NT2/D1 (cell line): ENCODE data around the gene CLCN7.

Experiments
- DNase-seq: peaks from one replicate; pipeline ENCODE4 v3.0.0-alpha.2; 2011; ENCODE audit warnings: low read depth, low spot score
- H3K27me3 ChIP-seq: 2 replicates; pipeline ENCODE4 v1.6.0; 2011; ENCODE audit warnings: mild to moderate bottlenecking; ENCODE audit not compliant: insufficient read length, insufficient read depth
- H3K36me3 ChIP-seq: 2 replicates; pipeline ENCODE4 v1.6.1; 2011; ENCODE audit warnings: mild to moderate bottlenecking, low read length, mixed read lengths; ENCODE audit not compliant: insufficient read depth, insufficient read length
- H3K4me1 ChIP-seq: 2 replicates; pipeline ENCODE4 v1.5.1; 2011; ENCODE audit not compliant: insufficient read depth, insufficient read length
- H3K4me3 ChIP-seq: 2 replicates; pipeline ENCODE4 v1.5.1; 2011; ENCODE audit warnings: low read depth; ENCODE audit not compliant: insufficient read length
- H3K9ac ChIP-seq: 2 replicates; pipeline ENCODE4 v1.6.0; 2011; ENCODE audit warnings: low read depth; ENCODE audit not compliant: insufficient read length
- H3K9me3 ChIP-seq: 2 replicates; pipeline ENCODE4 v1.5.1; 2011; ENCODE audit warnings: mild to moderate bottlenecking, low read length; ENCODE audit not compliant: insufficient read depth
- SUZ12 ChIP-seq: IDR thresholded peaks from 2 replicates; pipeline ENCODE4 v1.6.1; 2011; ENCODE audit not compliant: insufficient read length, insufficient read depth; ENCODE audit errors: extremely low read depth
- YY1 ChIP-seq: IDR thresholded peaks from 2 replicates; pipeline ENCODE4 v1.6.1; 2011; ENCODE audit not compliant: insufficient read length, insufficient read depth
- ZNF274 ChIP-seq: IDR thresholded peaks from 2 replicates; pipeline ENCODE4 v1.6.1; 2011; ENCODE audit warnings: mild to moderate bottlenecking, low read depth, low read length

CLCN7 gene

DNA sequence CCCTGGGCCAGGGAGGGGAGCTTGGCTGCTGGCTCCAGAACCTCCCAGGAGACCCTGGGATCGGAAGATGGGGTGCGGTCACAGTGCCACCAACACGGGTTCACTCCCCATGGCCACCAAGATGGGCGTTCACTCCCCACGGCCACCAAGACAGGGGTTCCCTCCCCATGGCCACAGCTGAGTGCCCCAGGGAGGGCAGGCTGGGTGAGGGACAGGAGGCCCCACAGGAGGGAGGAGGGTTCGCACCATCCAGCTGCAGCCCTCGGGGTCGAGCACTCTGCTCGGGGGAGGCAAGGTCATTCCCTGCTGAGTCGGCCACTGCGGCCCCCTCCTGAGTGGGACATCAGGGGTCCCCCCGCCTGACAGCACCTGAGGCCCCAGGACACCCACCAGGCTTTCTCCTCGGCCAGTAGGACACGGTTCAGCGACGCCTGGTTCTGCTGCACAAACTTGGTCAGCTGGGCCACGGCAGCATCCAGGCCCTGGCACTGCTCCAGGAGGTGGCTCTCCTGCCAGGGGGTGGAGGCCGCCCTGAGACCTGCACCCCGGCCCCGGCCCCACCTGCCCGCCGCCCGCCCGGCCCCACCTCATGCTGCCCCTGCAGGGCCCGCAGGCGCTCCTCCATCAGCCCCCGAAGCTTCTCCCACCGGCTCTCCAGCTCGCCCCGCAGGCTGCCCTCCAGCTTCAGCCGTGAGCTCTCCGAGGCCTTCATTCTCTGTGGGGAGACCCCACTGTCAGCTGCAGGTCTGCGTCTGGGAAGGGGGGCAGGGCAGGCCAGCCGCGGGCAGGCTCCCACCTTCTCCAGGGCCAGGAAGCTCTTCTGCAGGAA lies 36.4 kb downstream of the CLCN7 start:
- Histone ChIP-seq H3K36me3 (no peaks in the 10 kb centered on the region), H3K9ac (no peak overlapping the region), H3K4me1 (peaks cover 10% of the 10 kb centered on the region), H3K4me3 (no peak overlapping the region), H3K27me3 (no peaks in the 10 kb centered on the region), H3K9me3 (no peaks in the 10 kb centered on the region)
- DNase-seq = no peak
- TF ChIP-seq YY1 (no peak), SUZ12 (no peak), ZNF274 (no peak)

DNA sequence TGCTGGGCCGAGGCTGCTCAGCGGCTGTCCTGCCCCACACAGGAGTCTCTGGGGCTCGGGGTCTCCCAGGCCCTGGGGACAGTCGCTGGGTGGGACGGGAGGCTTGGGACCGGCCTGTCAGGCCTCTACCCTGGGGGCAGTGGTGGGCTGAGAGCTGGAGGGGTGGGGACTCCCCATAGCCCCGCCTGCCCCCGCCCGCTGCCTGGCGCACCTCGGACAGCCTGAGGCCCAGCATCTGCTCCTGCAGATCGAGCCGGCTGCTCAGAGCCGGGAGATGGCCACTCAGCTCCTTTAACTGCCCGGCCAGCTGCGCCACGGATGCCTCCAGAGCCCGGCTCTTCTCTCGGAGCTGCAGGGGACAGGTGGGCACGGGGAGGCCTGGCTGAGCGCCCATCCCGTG lies 37.2 kb downstream of the CLCN7 start:
- no peaks in the 10 kb centered on the region for H3K9me3 ChIP-seq
- no peak for DNase-seq
- H3K4me1 ChIP-seq = peaks cover 10% of the 10 kb centered on the region
- TF ChIP-seq YY1 = no peak
- no peak for TF ChIP-seq SUZ12
- TF ChIP-seq ZNF274 = no peak
- H3K9ac ChIP-seq = no peak overlapping the region
- no peaks in the 10 kb centered on the region for H3K36me3 ChIP-seq
- H3K27me3 ChIP-seq = no peaks in the 10 kb centered on the region
- no peak overlapping the region for H3K4me3 ChIP-seq

DNA sequence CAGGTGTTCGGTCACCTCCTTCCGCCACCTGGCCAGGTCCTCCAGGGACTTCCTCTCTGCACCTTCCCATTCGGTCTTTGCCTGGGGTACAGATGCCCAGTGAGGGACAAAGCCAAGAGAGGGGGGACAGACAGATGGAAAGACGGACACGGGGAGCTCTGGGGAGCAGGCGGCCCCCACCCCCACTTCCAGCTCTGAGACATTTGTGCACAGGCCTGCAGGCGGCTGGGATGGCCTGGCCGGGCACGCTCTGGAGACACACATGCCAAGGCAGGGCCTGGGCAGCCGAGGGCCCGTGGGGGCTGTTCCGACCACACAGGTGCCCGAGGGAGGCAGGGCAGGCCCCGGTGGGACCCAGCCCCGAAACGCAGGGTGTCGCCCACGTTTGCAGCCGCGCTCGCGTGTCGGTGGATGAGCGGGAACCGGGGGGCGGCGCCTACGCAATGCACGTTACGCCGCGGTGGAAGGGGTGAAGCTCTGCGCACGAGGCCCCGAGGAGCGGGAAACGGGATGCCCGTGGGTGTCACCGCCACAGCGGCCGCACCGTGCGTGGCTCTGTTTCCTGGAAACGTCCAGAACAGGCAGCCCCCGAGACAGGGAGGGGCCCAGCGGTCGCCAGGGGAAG lies 38.0 kb downstream of the CLCN7 start:
- H3K4me1 ChIP-seq = peaks cover 10% of the 10 kb centered on the region
- TF ChIP-seq SUZ12 (no peak), ZNF274 (no peak), YY1 (no peak)
- H3K9ac ChIP-seq = no peak overlapping the region
- H3K4me3 ChIP-seq = no peak overlapping the region
- no peaks in the 10 kb centered on the region for H3K36me3 ChIP-seq
- no peaks in the 10 kb centered on the region for H3K9me3 ChIP-seq
- DNase-seq = no peak
- H3K27me3 ChIP-seq = no peaks in the 10 kb centered on the region

GRCh38 chr16:1435921-1436697 lies 38.7 kb downstream of the CLCN7 start:
- H3K4me1 ChIP-seq = peaks cover 10% of the 10 kb centered on the region
- H3K36me3 ChIP-seq = no peaks in the 10 kb centered on the region
- no peaks in the 10 kb centered on the region for H3K9me3 ChIP-seq
- H3K4me3 ChIP-seq = no peak overlapping the region
- H3K27me3 ChIP-seq = no peaks in the 10 kb centered on the region
- no peak for DNase-seq
- no peak for TF ChIP-seq ZNF274
- no peak for TF ChIP-seq SUZ12
- TF ChIP-seq YY1 = no peak
- no peak overlapping the region for H3K9ac ChIP-seq

DNA sequence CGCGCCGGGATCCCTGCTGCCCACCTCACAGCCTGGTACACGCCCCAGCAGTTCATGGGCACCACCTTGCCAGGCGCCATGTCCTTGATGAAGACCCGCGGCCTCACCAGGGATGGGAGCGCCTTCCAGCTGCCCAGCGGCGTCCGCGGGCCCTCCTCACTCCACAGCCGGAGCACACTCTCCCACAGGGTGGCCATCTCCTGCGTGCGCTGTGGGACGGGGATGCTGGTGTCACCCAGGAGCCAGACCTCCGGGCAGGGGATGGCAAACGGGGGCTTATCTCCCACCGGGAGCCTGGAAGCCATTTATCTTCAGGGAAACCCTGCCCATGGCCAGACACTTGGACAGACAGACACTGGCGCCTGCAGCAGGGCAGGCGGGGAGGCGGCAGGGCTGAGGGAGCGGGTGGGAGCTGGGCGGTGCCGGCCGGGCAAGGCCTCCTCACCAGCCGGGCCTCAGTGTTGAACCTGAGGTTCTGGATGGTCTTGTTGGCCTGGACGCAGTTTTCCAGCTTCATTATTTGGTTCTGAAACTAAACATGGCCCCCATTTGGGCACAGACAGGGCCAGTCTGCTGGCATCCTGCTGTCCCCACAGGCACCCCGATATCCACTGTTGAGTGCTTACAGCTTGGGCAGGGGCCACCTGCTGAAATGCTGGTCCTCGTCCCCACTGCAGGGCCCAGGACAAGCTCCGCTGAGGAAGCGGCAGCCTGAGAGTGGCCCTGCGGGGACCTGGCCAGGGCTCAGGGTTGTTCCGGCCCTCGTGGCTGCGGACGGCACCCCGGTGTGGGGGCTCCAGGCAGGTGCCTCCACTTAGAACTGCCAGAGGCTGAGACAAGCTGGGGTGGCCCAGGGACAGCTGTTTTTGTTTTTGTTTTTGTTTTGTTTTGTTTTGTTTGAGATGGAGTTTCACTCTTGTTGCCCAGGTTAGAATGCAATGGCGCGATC lies 39.9 kb downstream of the CLCN7 start:
- TF ChIP-seq ZNF274 = no peak
- H3K9me3 ChIP-seq = no peaks in the 10 kb centered on the region
- peaks cover 10% of the 10 kb centered on the region for H3K4me1 ChIP-seq

DNA sequence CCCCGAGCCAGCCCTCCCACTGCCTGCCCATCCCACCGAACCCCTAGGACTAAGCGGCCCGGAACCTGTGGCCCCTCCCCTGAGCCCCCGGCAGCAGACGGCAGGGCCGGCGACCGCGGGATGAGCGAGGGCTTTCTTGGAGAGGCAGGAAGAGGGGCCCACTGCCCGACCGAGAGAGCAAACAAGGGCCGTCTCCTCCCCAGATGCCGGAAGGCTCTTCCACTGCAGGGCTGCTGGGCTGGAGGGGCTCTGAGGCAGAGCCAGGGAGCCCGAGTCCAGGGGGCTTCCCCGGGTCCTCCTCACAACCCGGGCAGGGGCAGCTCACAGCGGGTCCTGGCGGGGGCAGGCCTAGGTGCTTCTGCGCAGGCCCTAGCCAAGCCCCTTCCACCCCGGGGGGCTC lies 41.1 kb downstream of the CLCN7 start:
- no peak overlapping the region for H3K4me3 ChIP-seq
- TF ChIP-seq YY1 (no peak), SUZ12 (no peak), ZNF274 (no peak)
- no peak for DNase-seq
- H3K9me3 ChIP-seq = no peaks in the 10 kb centered on the region
- H3K36me3 ChIP-seq = no peaks in the 10 kb centered on the region
- H3K4me1 ChIP-seq = peaks cover 10% of the 10 kb centered on the region
- H3K27me3 ChIP-seq = no peaks in the 10 kb centered on the region
- H3K9ac ChIP-seq = no peak overlapping the region

More for the DNA sequence above, 39.9 kb downstream of the CLCN7 start:
- Histone ChIP-seq H3K9ac (no peak overlapping the region), H3K36me3 (no peaks in the 10 kb centered on the region), H3K4me3 (no peak overlapping the region), H3K27me3 (no peaks in the 10 kb centered on the region)
- DNase-seq = no peak
